BLaER1 (cell line): Measurements from ENCODE around the gene TEX261.
"Not testable (repeated sequence)": the region's sequence is repeated elsewhere in the genome, so short reads cannot be mapped to it uniquely, and the experiment has no call there.

ENCODE experiments used
- H3K27ac ChIP-seq: shearing (Covaris generic); formaldehyde crosslinking; 2 replicates; pipeline ENCODE4 v1.8.1; 2022
- H3K27me3 ChIP-seq: shearing (Covaris generic); formaldehyde crosslinking; 2 replicates; pipeline ENCODE4 v1.8.1; 2022
- H3K36me3 ChIP-seq: shearing (Covaris generic); formaldehyde crosslinking; 2 replicates; pipeline ENCODE4 v1.8.1; 2022
- H3K4me1 ChIP-seq: shearing (Covaris generic); formaldehyde crosslinking; 2 replicates; pipeline ENCODE4 v1.8.1; 2022
- H3K4me2 ChIP-seq: shearing (Covaris generic); formaldehyde crosslinking; 2 replicates; pipeline ENCODE4 v1.8.1; 2022
- H3K4me3 ChIP-seq: shearing (Covaris generic); formaldehyde crosslinking; 2 replicates; pipeline ENCODE4 v1.8.1; 2022
- H3K9ac ChIP-seq: shearing (Covaris generic); formaldehyde crosslinking; 2 replicates; pipeline ENCODE4 v1.8.1; 2022
- H3K9me3 ChIP-seq: shearing (Covaris generic); formaldehyde crosslinking; 2 replicates; pipeline ENCODE4 v1.8.1; 2022
- H4K20me1 ChIP-seq: shearing (Covaris generic); formaldehyde crosslinking; 2 replicates; pipeline ENCODE4 v1.8.1; 2022
- Cebpa-rat ChIP-seq: shearing (Covaris generic); IDR thresholded peaks from 2 replicates; pipeline ENCODE4 v1.8.1; 2022

TEX261 gene

DNA sequence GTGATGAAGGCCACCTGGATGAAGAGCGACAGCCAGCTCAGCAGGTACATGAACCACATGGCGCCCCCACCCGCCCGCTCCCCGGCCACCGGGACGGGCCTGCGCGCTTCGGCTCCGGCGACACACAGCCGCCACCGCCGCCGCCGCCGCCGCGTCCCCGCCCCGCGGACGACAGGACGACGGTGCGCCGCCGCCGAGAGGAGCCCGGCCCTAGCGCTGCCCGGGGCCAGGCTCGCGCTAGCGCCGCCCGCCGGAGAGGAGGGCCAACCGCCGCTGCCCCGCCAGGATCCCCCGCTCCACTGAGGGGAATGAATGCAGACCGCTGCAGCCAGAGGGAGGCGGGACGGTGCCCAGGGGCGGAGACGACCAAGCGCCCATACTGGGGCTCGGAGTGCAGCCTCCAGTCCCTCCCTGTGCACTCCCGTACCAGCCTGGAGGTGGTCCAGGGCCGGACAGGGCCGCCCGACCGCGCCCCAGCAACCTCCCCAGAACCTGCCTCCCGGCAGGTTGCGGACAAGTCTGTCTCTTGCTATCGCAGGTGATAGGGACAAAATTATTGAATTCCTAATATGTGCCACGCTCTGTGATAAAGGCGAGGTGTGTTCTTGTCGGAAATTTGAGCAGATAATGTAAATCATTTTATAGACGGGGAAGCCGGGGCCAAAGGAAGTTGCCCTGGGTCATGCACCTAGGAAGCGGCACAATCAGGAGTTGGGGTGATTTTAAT, at the start of gene TEX261:
TEX261 (minus strand) TSS at position 175 of the 727 bp plus-strand sequence; CDS start at position 59, 116 bp downstream.
- Histone ChIP-seq H3K9me3 (no peaks in the 10 kb centered on the region), H3K27ac (peak within 1 kb of the TSS; percentile 85), H3K4me3 (peak within 1 kb of the TSS; percentile 100), H3K4me2 (peak within 1 kb of the TSS; percentile 99), H3K9ac (peak within 1 kb of the TSS; percentile 95), H3K36me3 (peaks cover 33% of the 10 kb centered on the region), H4K20me1 (peaks cover 46% of the 10 kb centered on the region), H3K27me3 (no peaks in the 10 kb centered on the region), H3K4me1 (peaks cover 19% of the 10 kb centered on the region)
- no peak for TF ChIP-seq Cebpa-rat

DNA sequence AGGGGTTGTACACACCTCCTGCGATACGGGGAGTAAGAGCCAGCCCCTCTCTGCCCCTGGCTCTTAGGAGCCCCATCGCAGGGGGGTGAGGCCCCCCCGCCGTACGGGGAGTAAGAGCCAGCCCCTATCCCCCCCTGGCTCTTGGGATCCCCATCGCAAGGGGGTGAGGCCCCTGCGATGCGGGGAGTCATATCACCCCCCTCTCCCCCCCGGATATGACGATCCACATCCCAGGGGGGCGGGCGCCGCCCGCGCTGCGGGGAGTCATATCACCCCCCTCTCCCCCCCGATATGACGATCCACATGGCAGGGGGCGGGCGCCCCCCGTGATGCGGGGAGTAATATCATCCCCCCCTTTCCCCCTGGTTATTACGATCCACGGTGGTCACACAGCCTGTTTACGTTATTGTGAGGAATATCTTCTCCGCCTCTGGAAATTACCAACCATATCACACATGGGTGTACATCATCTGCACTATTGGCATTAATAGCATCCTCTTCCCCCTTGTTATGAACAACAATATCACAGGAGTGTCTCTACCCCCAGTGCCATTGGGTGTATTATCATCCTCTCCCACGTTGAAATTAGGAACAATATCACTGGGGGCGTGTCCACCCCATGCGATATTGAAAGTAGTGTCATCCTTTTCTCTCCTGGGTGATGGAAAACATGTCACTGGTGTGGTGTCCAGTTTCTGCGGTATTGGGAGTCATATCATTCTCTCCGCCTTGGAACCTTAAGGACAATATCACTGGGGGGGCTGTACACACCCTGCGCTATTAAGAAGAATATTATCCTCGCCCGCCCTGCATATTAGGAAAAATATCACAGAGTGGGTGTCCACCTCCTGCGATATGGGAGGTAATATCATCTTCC, 49.1 kb upstream of the TEX261 start:
- no peak for TF ChIP-seq Cebpa-rat
- H4K20me1 ChIP-seq: no peaks in the 10 kb centered on the region
- no peak overlapping the region for H3K27ac ChIP-seq
- no peaks in the 10 kb centered on the region for H3K9me3 ChIP-seq
- H3K4me1 ChIP-seq: no peaks in the 10 kb centered on the region
- no peaks in the 10 kb centered on the region for H3K36me3 ChIP-seq
- H3K9ac ChIP-seq: no peak overlapping the region
- H3K4me3 ChIP-seq: no peak overlapping the region
- no peaks in the 10 kb centered on the region for H3K27me3 ChIP-seq
- no peak overlapping the region for H3K4me2 ChIP-seq

DNA sequence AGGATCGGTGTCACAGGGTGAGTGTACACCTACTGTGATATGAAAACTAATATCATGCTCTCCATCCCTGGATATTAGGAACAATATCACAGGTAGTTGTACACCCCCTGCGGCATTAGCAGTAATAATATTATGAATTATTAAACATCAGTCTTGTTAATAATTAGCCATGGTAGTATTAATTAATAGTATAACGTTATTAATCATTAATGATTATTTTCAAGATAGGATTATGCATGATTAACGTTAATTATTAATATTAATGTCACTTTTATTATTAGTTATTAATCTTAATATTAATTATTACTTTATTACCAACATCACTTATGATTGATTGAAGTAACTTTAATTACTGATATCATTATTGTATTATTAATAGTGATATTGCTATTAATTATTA, 47.6 kb upstream of the TEX261 start:
- no peaks in the 10 kb centered on the region for H3K36me3 ChIP-seq
- H3K4me2 ChIP-seq: no peak overlapping the region
- no peaks in the 10 kb centered on the region for H4K20me1 ChIP-seq
- no peak for TF ChIP-seq Cebpa-rat
- H3K9ac ChIP-seq: no peak overlapping the region
- H3K27me3 ChIP-seq: no peaks in the 10 kb centered on the region
- H3K27ac ChIP-seq: no peak overlapping the region
- no peaks in the 10 kb centered on the region for H3K4me1 ChIP-seq
- no peak overlapping the region for H3K4me3 ChIP-seq
- no peaks in the 10 kb centered on the region for H3K9me3 ChIP-seq

DNA sequence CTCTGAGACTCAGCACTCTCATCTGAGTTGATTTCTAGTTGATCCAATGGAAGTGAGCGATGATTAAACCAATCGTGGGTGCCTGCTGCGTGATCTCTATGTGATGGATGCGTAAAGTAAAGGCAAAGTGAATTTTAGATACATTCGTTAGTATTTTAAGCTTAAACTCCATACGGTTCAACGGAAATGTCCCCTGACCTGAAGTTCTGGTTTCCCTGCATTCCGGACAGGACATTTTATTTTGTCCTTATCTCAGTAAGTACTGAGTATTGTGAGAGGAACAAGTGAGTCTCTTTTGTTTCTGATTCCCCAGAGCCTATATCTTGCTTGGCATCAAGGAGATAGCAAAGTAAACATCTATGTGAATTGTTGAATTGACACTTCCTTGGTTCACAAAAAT, 41.6 kb upstream of the TEX261 start:
- not testable (repeated sequence) for H3K4me3 ChIP-seq, H4K20me1 ChIP-seq, H3K4me2 ChIP-seq, H3K27me3 ChIP-seq, H3K9ac ChIP-seq, H3K27ac ChIP-seq, H3K4me1 ChIP-seq, H3K36me3 ChIP-seq, H3K9me3 ChIP-seq

DNA sequence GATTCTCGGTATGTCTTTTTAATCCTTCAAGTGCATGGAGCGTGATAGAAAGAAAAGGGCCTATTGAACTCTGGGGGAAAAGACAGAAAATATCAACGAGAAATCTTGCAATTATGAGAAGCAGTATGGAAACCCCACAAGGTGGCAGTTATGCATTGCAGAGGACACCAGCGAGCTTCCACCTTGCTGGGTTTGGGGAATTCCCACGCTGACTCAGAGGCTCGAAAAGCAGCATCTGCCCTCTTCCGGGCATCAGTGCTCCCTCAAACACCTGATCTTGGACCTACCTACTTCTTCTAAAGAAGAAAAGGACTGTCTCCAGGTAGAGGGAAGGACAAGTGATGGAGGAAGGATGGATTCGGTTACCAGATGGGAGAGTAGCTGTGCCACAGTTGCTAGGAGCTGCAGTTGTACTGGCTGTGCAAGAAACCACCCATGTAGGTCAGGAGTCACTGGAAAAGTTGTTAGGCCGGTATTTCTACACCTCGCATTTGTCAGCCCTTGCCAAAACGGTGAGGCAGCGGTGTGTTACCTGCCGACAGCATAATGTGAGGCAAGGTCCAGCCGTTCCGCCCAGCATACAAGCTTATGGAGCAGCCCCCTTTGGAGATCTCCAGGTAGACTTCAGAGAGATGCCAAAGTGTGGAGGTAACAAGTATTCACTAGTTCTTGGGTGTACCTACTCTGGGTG, 29.0 kb upstream of the TEX261 start:
- not testable (repeated sequence) for H3K4me2 ChIP-seq, H4K20me1 ChIP-seq, H3K9me3 ChIP-seq, H3K27me3 ChIP-seq, H3K9ac ChIP-seq, H3K4me1 ChIP-seq, H3K4me3 ChIP-seq, H3K27ac ChIP-seq, H3K36me3 ChIP-seq

DNA sequence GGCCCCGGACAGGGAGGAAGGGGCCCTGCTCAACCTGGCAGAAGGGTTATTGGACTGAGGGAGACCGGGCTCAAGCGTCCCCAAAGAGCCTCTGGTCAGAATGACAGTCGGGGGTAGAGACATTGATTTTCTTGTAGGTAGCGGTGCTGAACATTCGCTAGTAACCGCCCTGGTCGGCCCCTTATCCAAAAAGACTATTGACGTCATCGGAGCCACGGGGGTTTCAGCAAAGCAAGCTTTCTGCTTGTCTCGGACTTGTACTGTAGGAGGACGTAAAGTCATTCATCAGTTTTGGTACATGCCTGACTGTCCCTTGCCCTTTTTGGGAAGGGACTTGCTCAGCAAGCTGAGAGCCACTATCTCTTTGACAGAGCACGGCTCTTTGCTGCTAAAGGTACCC, 26.7 kb upstream of the TEX261 start:
- H3K27me3 ChIP-seq, H3K4me3 ChIP-seq, H3K9me3 ChIP-seq, H3K36me3 ChIP-seq, H3K4me2 ChIP-seq, H3K9ac ChIP-seq, H4K20me1 ChIP-seq, H3K27ac ChIP-seq, H3K4me1 ChIP-seq: not testable (repeated sequence)

DNA sequence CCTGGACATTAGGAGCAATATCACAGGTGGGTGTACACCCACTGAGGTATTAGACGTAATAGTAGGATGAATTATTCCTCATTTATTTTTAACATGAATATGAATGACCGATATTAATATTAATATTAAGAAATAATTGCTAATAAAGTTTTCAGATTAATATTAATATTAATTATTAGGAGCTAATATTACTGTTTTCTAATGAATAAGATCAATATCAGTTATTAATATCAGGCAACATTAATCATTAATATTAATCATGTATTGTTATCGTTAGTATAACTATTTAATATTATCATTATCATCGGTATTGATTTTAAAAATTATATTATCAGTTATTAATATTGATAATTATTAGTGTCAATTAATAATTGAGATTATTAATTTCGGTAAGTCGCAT, 25.3 kb upstream of the TEX261 start:
- H3K4me2 ChIP-seq, H3K4me3 ChIP-seq, H3K9ac ChIP-seq, H3K36me3 ChIP-seq, H3K27me3 ChIP-seq, H3K4me1 ChIP-seq, H4K20me1 ChIP-seq, H3K9me3 ChIP-seq, H3K27ac ChIP-seq: not testable (repeated sequence)

DNA sequence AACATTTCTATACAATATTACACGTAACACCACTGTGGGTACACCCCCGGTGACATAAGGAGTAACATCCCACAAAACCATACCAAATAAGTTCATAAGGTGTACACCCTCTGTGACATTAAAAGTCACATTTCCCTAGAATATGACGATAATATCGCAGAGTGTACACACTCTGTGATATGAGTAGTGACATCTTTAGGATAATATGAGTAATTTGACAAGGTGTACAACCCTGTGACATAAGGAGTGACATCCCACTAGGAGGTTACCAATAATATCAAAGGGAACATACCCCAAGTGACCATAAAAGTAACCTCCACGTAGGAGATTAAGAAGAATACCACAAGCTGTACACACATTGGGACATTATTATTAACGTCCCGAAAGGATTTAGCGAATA, 24.0 kb upstream of the TEX261 start:
- Histone ChIP-seq H3K4me1 (no peaks in the 10 kb centered on the region), H3K36me3 (no peaks in the 10 kb centered on the region), H4K20me1 (no peaks in the 10 kb centered on the region), H3K27me3 (no peaks in the 10 kb centered on the region), H3K4me3 (no peak overlapping the region), H3K9me3 (no peaks in the 10 kb centered on the region; the same call in 1 of the 2 replicates), H3K4me2 (no peak overlapping the region), H3K27ac (no peak overlapping the region), H3K9ac (no peak overlapping the region)
- TF ChIP-seq Cebpa-rat: no peak

DNA sequence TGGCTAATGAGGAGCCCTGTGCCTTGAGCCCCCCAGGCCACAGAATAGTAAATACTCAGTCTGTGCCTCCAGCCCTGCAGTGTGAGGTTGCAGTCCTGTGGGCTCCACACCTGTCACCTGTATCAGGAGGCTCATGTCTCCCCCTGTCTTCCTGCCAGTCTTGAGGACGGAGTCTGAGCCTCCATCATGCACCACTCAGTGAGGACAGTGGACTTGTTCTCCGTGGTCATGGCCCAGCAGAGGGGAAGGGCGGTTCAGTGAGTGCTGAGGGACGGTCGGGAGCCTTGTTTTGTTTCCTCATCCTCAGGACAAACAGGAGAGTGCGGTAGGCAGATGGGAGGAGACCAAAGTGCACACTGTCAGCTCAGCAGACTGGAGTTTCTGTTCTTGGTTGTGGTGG, 17.1 kb upstream of the TEX261 start:
- H3K27me3 ChIP-seq, H4K20me1 ChIP-seq, H3K4me1 ChIP-seq, H3K9me3 ChIP-seq, H3K36me3 ChIP-seq, H3K4me3 ChIP-seq, H3K27ac ChIP-seq, H3K4me2 ChIP-seq, H3K9ac ChIP-seq: not testable (repeated sequence)

DNA sequence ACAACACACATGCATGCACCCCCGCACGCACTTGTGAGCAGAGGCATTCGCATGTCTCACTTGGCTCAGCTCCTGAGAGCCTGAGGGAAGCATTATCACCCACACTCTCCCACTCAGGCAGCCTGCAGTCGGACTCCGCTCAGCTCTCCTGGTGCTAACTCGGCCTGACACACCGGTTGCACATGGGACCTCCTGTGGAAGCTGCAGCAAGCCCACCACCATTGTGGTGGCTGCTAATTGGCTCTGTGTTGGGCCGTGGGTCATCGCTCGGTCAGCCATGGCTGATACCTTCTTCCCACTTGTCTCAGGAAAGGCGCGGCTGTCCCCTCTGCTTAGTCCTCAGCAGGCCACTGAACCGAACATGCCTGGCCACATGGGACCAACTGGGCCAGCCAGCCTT, 13.7 kb upstream of the TEX261 start:
- H3K36me3 ChIP-seq: no peaks in the 10 kb centered on the region
- H3K27ac ChIP-seq: no peak overlapping the region
- H3K9me3 ChIP-seq: no peaks in the 10 kb centered on the region
- H3K4me2 ChIP-seq: peak overlapping the region; percentile 37; the same call in 1 of the 2 replicates
- no peak for TF ChIP-seq Cebpa-rat
- no peaks in the 10 kb centered on the region for H3K27me3 ChIP-seq
- H3K4me1 ChIP-seq: peaks cover 17% of the 10 kb centered on the region
- H3K4me3 ChIP-seq: no peak overlapping the region
- no peaks in the 10 kb centered on the region for H4K20me1 ChIP-seq
- no peak overlapping the region for H3K9ac ChIP-seq
